Suppressor macrophage (primary cell): Measurements from ENCODE around the gene SAMD11.
A peak's percentile ranks its signal among the peaks of the same experiment; 100 is the strongest.
"Not testable (repeated sequence)": the region's sequence is repeated elsewhere in the genome, so short reads cannot be mapped to it uniquely, and the experiment has no call there.

Experiments
- DNase-seq, 4 experiments: peaks; one replicate each; pipeline ENCODE4 v3.0.0-alpha.2; 2020 to 2022

Gene SAMD11

GRCh38 chr1:979744-980072, 56.0 kb downstream of the SAMD11 start:
- DNase-seq = peak in 1 of 4 experiments; percentile 1

GRCh38 chr1:980137-980571, 56.4 kb downstream of the SAMD11 start:
- peak in 1 of 4 experiments; percentile 1 for DNase-seq

- peak in 1 of 4 experiments; percentile 3 for DNase-seq
Observed at GRCh38 chr1:980602-981395, 57.1 kb downstream of the SAMD11 start.

- peak in 1 of 4 experiments; percentile 1 for DNase-seq
Observed at GRCh38 chr1:981491-981954, 57.8 kb downstream of the SAMD11 start.

GRCh38 chr1:981955-982558, 58.3 kb downstream of the SAMD11 start, which contains the start of gene PERM1:
Gene PERM1, minus strand, starts transcription at chr1:982093. Its CDS starts 1,064 bp downstream, at chr1:981029.
- DNase-seq = no peak

GRCh38 chr1:982765-983436, 59.2 kb downstream of the SAMD11 start:
- peak in 1 of 4 experiments; percentile 1 for DNase-seq

- DNase-seq = peak; percentile 39 to 72 (median 51)
Observed at GRCh38 chr1:983798-984475, 60.2 kb downstream of the SAMD11 start.

GRCh38 chr1:984476-984814, 60.7 kb downstream of the SAMD11 start:
- no peak for DNase-seq

GRCh38 chr1:985126-985525, 61.4 kb downstream of the SAMD11 start:
- no peak for DNase-seq

GRCh38 chr1:988061-988460, 64.3 kb downstream of the SAMD11 start:
- not testable (repeated sequence) for DNase-seq

GRCh38 chr1:991275-991674, 67.6 kb downstream of the SAMD11 start:
- DNase-seq = not testable (repeated sequence)

GRCh38 chr1:991895-992294, 68.2 kb downstream of the SAMD11 start:
- no peak for DNase-seq

- DNase-seq = no peak
Observed at GRCh38 chr1:992362-992761, 68.6 kb downstream of the SAMD11 start.

- no peak for DNase-seq
Observed at GRCh38 chr1:993379-993995, 69.8 kb downstream of the SAMD11 start.
